Activated gamma-delta T cell treated with Interleukin-2 at 50 U/mL for 16 hours (primary cell): Measurements from ENCODE around the gene SEC14L3.
"Not testable (repeated sequence)": the region's sequence is repeated elsewhere in the genome, so short reads cannot be mapped to it uniquely, and the experiment has no call there.

Source experiments
- DNase-seq: peaks from one replicate; pipeline ENCODE4 v3.0.0-alpha.2; 2020

Gene SEC14L3

GRCh38 chr22:30485362-30485988, 13.7 kb upstream of the SEC14L3 start:
- peak; percentile 77 for DNase-seq

- no peak for DNase-seq
These were observed 11.4 kb upstream of the SEC14L3 start for GRCh38 chr22:30483169-30483568.

GRCh38 chr22:30481711-30482110, 9.9 kb upstream of the SEC14L3 start:
- no peak for DNase-seq

GRCh38 chr22:30479981-30480380, 8.2 kb upstream of the SEC14L3 start:
- no peak for DNase-seq

GRCh38 chr22:30474683-30475424, 3.0 kb upstream of the SEC14L3 start:
- DNase-seq, result peak; percentile 20

GRCh38 chr22:30474121-30474520, 2.3 kb upstream of the SEC14L3 start:
- DNase-seq, result no peak

GRCh38 chr22:30472994-30473720, 1.3 kb upstream of the SEC14L3 start:
- DNase-seq, result no peak

- no peak for DNase-seq
These were observed 1.2 kb downstream of the SEC14L3 start for GRCh38 chr22:30470655-30471054.

GRCh38 chr22:30469165-30469564, 2.7 kb downstream of the SEC14L3 start:
- no peak for DNase-seq

- not testable (repeated sequence) for DNase-seq
These were observed 11.3 kb downstream of the SEC14L3 start for GRCh38 chr22:30460555-30460954.

- DNase-seq, result no peak
These were observed 11.7 kb downstream of the SEC14L3 start for GRCh38 chr22:30460147-30460546.

GRCh38 chr22:30459181-30460052, 12.4 kb downstream of the SEC14L3 start:
- DNase-seq, result no peak

- no peak for DNase-seq
These were observed 13.8 kb downstream of the SEC14L3 start for GRCh38 chr22:30457981-30458380.

- DNase-seq, result no peak
These were observed 16.6 kb downstream of the SEC14L3 start for GRCh38 chr22:30455075-30455840.

GRCh38 chr22:30453731-30454510, 17.9 kb downstream of the SEC14L3 start:
- no peak for DNase-seq

- DNase-seq, result no peak
These were observed 19.0 kb downstream of the SEC14L3 start for GRCh38 chr22:30452861-30453260.

GRCh38 chr22:30451488-30451887, 20.3 kb downstream of the SEC14L3 start:
- DNase-seq, result not testable (repeated sequence)

- no peak for DNase-seq
These were observed 24.2 kb downstream of the SEC14L3 start for GRCh38 chr22:30447656-30448055.

- no peak for DNase-seq
These were observed 26.2 kb downstream of the SEC14L3 start for GRCh38 chr22:30445438-30446145.

GRCh38 chr22:30444632-30445437, 27.0 kb downstream of the SEC14L3 start:
- DNase-seq, result peak; percentile 25
